Measurements from ENCODE around the gene BATF2. TPM values are rescaled to one million over a fixed set of nuclear protein-coding genes. Genes with fewer than 3 reads are reported as not detected.
A peak's percentile ranks its signal among the peaks of the same experiment; 100 is the strongest.
"Not testable (repeated sequence)": the region's sequence is repeated elsewhere in the genome, so short reads cannot be mapped to it uniquely, and the experiment has no call there.

BATF2 gene
- total and polyA plus RNA-seq, 4 donors: 1.4 to 3.6 (median 2.2) TPM

DNA sequence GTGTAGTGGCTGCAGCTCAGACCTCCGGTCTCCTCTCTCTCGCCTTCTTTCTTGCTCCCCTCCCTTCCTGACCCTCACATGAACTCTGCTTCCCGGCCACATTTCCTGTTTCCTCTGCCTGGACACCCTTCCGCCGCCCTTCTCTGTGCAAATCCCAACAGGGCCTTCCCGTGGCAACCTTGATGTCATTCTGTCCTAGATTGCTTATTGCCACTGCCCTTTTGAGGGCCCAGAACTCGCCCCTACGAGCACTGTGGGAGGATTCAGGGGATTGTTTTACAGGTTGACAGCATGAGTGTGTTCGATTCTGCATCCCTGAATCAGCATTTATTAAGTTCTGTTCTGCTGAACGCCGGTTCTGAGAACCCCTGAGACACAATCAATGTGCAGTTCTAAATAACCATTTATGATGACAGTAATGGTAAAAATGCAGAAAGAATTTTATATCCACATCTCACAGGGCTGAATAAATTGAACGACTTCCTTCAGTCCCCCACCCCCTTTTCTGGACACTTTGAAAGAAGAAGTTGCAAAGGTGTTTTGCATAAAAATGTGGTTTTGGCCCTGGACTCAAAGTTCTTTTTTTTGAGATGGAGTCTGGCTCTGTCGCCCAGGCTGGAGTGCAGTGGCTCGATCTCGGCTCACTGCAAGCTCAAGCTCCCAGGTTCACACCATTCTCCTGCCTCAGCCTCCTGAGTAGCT is 6.4 kb downstream of the BATF2 start:
- Histone ChIP-seq H3K27ac (ENCODE audit: low read depth in 1 of 2, low read length in 2 of 2) (no peak overlapping the region), H3K4me3 (ENCODE audit: low read length in 2 of 2) (no peak overlapping the region), H3K4me1 (ENCODE audit: control insufficient read depth in 1 of 2, insufficient read depth in 2 of 2, low read length in 2 of 2) (no peaks in the 10 kb centered on the region), H3K9me3 (ENCODE audit: control insufficient read depth, low read length) (no peaks in the 10 kb centered on the region), H3K36me3 (ENCODE audit: control insufficient read depth in 1 of 2, insufficient read depth in 2 of 2, low read length in 1 of 2) (no peaks in the 10 kb centered on the region), H3K27me3 (ENCODE audit: control insufficient read depth in 1 of 2, insufficient read depth in 2 of 2, low read length in 1 of 2) (no peaks in the 10 kb centered on the region)
- ATAC-seq (ENCODE audit: low FRiP score): peak; percentile 63
- intact Hi-C loops (cut with DNase I): loop anchor here (10.0 kb wide), 1 partner anchor 146 kb away; the partner anchor contains the start of gene CDC42BPG (in 2 of the 2)
- WGBS, 2 donors: 70 to 71% methylated on average over 15 of the region's 15 CpGs
- DNase-seq: peak in 1 of 2 donors; percentile 67

DNA sequence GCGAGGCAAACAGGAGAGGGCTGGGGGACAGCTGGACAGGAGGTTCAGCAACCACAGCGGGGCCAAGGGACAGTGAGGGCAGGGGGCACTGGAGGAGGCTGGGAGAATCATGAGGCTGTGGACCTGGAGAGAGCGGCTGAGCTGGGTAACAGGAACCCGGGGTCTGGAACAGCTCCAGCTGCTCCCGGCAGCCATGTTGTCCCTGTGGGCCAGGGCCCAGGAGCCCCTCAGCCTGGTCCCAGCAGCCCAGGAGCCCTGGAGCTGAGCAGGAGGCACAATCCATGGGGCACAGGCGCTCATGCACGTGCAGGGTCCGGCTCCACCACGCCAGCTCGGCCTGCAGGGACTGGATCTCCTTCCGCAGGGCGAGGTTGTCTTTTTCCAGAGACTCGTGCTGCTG is 7.4 kb downstream of the BATF2 start:
- WGBS, 2 donors: 75 to 79% methylated on average over 13 of the region's 13 CpGs
- DNase-seq: no peak
- no peaks in the 10 kb centered on the region for H3K9me3 ChIP-seq (ENCODE audit: control insufficient read depth, low read length)
- H3K27me3 ChIP-seq (ENCODE audit: control insufficient read depth in 1 of 2, insufficient read depth in 2 of 2, low read length in 1 of 2): no peaks in the 10 kb centered on the region
- no peak for ATAC-seq (ENCODE audit: low FRiP score)
- no peak overlapping the region for H3K27ac ChIP-seq (ENCODE audit: low read depth in 1 of 2, low read length in 2 of 2)
- no peaks in the 10 kb centered on the region for H3K36me3 ChIP-seq (ENCODE audit: control insufficient read depth in 1 of 2, insufficient read depth in 2 of 2, low read length in 1 of 2)
- no peak overlapping the region for H3K4me3 ChIP-seq (ENCODE audit: low read length in 2 of 2)
- no peaks in the 10 kb centered on the region for H3K4me1 ChIP-seq (ENCODE audit: control insufficient read depth in 1 of 2, insufficient read depth in 2 of 2, low read length in 2 of 2)
- intact Hi-C loops (cut with DNase I): loop anchor here in 1 of 2 donors (5.0 kb wide), 1 partner anchor 507 kb away; no protein-coding TSS in a partner anchor

DNA sequence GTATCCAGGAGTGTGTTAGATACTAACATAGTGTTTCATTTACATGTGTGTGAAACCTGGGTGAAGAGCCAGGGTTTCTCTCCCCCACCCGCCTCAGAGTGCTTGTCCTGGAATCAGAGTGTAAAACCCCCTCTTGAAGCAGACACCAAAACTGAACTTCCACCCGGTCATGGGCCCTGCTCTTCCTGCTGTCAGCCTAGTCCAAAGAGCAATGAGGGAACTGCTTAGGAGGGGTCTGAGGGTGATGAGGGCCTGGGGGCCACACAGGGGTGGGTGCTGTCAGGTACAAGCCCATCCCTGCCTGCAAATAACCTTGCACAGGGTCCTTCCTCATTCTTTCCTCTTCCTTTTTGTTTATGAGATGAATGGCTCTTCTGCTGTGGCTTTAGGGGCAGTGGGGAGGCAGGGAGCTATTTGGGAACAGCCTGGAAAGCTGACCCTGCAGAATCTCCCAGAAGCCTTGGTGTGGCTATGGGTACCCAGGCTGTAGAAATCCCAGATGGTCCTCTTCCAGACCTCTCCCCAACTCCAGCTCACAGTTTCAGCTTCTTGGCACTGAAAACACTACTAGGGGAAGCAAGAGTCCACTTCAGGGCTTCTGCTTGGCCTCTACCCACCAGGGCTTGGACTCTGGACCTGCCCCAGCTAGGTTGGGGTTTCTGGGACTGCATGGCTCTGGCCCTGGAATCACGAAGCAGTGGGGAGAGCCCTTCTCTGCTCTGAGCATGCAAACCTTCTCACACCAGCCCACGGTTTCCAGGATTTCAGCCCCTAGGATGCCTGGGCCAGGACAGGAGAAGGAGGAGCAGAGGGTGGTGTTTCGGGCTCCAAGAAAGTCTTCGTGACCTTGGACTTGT is 8.5 kb downstream of the BATF2 start:
- Histone ChIP-seq H3K4me1 (ENCODE audit: control insufficient read depth in 1 of 2, insufficient read depth in 2 of 2, low read length in 2 of 2) (no peaks in the 10 kb centered on the region), H3K4me3 (ENCODE audit: low read length in 2 of 2) (no peak overlapping the region), H3K9me3 (ENCODE audit: control insufficient read depth, low read length) (no peaks in the 10 kb centered on the region), H3K27me3 (ENCODE audit: control insufficient read depth in 1 of 2, insufficient read depth in 2 of 2, low read length in 1 of 2) (no peaks in the 10 kb centered on the region), H3K36me3 (ENCODE audit: control insufficient read depth in 1 of 2, insufficient read depth in 2 of 2, low read length in 1 of 2) (no peaks in the 10 kb centered on the region), H3K27ac (ENCODE audit: low read depth in 1 of 2, low read length in 2 of 2) (no peak overlapping the region)
- no peak for ATAC-seq (ENCODE audit: low FRiP score)
- no peak for DNase-seq
- intact Hi-C loops (cut with DNase I): loop anchor here in 1 of 2 donors (5.0 kb wide), 1 partner anchor 506 kb away; no protein-coding TSS in a partner anchor
- 84% methylated on average over 6 of the region's 6 CpGs for WGBS, 2 donors

DNA sequence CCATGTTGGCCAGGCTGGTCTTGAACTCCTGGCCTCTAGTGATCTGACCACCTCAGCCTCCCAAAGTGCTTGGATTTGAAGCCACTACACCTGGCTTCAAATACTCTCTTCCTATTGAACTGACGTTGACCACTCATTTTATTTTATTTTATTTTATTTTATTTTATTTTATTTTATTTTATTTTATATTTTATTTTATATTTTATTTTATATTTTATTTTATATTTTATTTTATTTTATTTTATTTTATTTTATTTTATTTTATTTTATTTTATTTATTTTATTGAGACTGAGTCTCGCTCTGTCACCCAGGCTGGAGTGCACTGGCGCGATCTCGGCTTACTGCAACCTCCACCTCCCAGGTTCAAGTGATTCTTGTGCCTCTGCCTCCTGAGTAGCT is 13.4 kb downstream of the BATF2 start:
- H3K9me3 ChIP-seq (ENCODE audit: control insufficient read depth, low read length); H3K4me1 ChIP-seq (ENCODE audit: control insufficient read depth in 1 of 2, insufficient read depth in 2 of 2, low read length in 2 of 2); H3K36me3 ChIP-seq (ENCODE audit: control insufficient read depth in 1 of 2, insufficient read depth in 2 of 2, low read length in 1 of 2); intact Hi-C loops (cut with DNase I); DNase-seq; H3K27ac ChIP-seq (ENCODE audit: low read depth in 1 of 2, low read length in 2 of 2); H3K4me3 ChIP-seq (ENCODE audit: low read length in 2 of 2); H3K27me3 ChIP-seq (ENCODE audit: control insufficient read depth in 1 of 2, insufficient read depth in 2 of 2, low read length in 1 of 2); ATAC-seq (ENCODE audit: low FRiP score): not testable (repeated sequence)
- 71 to 83% methylated on average over 4 to 5 of the region's 5 CpGs for WGBS, 2 donors

DNA sequence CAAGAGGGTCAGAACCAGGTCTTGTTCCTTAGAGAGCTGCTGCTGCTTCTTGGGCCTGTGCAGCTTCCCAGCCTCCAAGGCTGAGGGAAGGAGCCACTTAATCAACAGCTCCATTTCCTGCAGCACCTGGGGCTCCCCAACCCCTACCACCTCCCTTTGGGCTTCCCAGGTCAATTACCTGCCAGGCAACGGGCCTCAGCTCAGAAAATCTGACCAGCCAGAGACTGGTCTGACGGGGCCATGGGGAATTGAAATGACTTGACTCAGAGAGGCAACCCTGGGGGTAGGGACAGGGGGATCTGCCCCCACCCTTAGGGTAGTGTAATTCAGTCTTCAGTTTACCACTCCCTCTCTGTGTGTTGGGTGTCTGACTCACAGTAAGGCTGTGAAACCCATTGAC is 20.1 kb downstream of the BATF2 start:
- intact Hi-C loops (cut with DNase I): no loop called here
- 66 to 75% methylated on average over 2 of the region's 2 CpGs for WGBS, 2 donors
- DNase-seq (peak in 1 of 2 donors; percentile 25), ATAC-seq (ENCODE audit: low FRiP score) (no peak)
- Histone ChIP-seq H3K27ac (ENCODE audit: low read depth in 1 of 2, low read length in 2 of 2) (no peak overlapping the region), H3K4me1 (ENCODE audit: control insufficient read depth in 1 of 2, insufficient read depth in 2 of 2, low read length in 2 of 2) (no peaks in the 10 kb centered on the region), H3K4me3 (ENCODE audit: low read length in 2 of 2) (no peak overlapping the region), H3K9me3 (ENCODE audit: control insufficient read depth, low read length) (no peaks in the 10 kb centered on the region), H3K36me3 (ENCODE audit: control insufficient read depth in 1 of 2, insufficient read depth in 2 of 2, low read length in 1 of 2) (no peaks in the 10 kb centered on the region), H3K27me3 (ENCODE audit: control insufficient read depth in 1 of 2, insufficient read depth in 2 of 2, low read length in 1 of 2) (no peaks in the 10 kb centered on the region)

DNA sequence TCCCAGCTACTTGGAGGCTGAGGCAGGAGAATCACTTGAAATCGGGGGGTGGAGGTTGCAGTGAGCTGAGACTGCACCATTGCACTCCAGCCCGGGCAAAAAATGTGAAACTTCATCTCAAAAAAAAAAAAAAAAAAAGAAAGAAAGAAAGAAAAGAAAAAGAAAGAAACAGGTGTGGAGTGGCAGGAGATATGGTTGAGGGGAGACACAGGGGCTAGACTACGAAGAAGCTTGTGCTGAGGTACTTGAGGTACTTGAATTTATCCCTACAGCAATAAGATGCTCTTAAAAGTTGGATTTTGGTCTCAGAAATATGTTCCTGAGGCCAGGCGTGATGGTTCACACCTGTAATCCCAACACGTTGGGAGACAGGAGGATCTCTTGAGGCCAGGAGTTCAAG is 22.6 kb downstream of the BATF2 start:
- no peak overlapping the region for H3K27ac ChIP-seq (ENCODE audit: low read depth in 1 of 2, low read length in 2 of 2)
- no peaks in the 10 kb centered on the region for H3K4me1 ChIP-seq (ENCODE audit: control insufficient read depth in 1 of 2, insufficient read depth in 2 of 2, low read length in 2 of 2)
- H3K4me3 ChIP-seq (ENCODE audit: low read length in 2 of 2): no peak overlapping the region
- 80 to 81% methylated on average over 5 of the region's 5 CpGs for WGBS, 2 donors
- intact Hi-C loops (cut with DNase I): no loop called here
- no peaks in the 10 kb centered on the region for H3K36me3 ChIP-seq (ENCODE audit: control insufficient read depth in 1 of 2, insufficient read depth in 2 of 2, low read length in 1 of 2)
- ATAC-seq (ENCODE audit: low FRiP score) (no peak), DNase-seq (no peak)
- no peaks in the 10 kb centered on the region for H3K9me3 ChIP-seq (ENCODE audit: control insufficient read depth, low read length)
- no peaks in the 10 kb centered on the region for H3K27me3 ChIP-seq (ENCODE audit: control insufficient read depth in 1 of 2, insufficient read depth in 2 of 2, low read length in 1 of 2)

DNA sequence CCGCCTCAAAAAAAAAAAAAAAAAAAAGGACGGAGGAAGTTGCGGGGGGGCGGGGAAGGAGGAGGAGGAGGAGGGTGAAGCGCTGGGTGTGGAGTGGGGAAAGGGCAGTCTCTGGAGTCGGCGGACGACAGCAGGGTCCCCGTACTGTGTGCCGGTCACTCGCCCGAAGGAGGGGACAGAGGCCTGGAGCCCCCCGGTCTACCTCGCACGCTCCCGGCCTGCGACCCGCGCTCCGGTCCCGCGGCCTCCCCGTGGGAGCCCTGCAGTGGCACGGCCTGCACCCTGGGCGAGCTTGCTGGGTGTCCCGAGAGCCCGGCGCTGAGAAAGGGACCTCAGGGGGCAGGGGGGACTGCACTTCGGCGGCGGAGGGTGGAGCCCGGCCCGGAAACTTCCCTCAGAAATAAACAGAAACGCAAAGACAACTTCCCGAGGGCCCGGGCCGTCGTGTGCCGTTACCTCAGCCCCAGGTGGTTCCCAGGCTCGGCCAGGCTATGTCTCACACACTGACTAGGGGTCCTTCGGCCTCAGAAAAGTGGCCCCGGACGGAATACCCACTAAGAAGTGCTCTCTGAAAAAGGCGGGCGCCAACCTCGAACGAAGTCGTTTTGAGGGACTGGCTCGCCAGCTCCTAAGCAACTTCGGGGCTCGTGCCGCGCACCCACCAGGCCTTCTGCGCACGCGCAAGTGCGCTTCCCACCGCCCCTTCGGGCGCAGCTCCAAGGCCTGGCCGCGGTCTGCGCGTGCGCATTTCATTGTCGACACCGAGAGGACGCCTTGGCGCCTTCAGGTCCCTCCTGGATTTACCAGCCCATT is 25.1 kb downstream of the BATF2 start, which contains the start of gene MAJIN:
TSS of gene MAJIN (minus strand) at position 688 of the 813 bp plus-strand sequence. CDS start 12,703 bp downstream, outside the sequence.
- 13 to 18% methylated on average over 66 to 69 of the region's 69 CpGs for WGBS, 2 donors
- ATAC-seq (ENCODE audit: low FRiP score): peak; percentile 91
- intact Hi-C loops (cut with DNase I): no loop called here
- no peaks in the 10 kb centered on the region for H3K27me3 ChIP-seq (ENCODE audit: control insufficient read depth in 1 of 2, insufficient read depth in 2 of 2, low read length in 1 of 2)
- DNase-seq: peak; percentile 90 to 96
- no peaks in the 10 kb centered on the region for H3K36me3 ChIP-seq (ENCODE audit: control insufficient read depth in 1 of 2, insufficient read depth in 2 of 2, low read length in 1 of 2)
- H3K4me1 ChIP-seq (ENCODE audit: control insufficient read depth in 1 of 2, insufficient read depth in 2 of 2, low read length in 2 of 2): no peaks in the 10 kb centered on the region
- no peaks in the 10 kb centered on the region for H3K9me3 ChIP-seq (ENCODE audit: control insufficient read depth, low read length)
- no peak within 1 kb of the TSS for H3K4me3 ChIP-seq (ENCODE audit: low read length in 2 of 2)
- no peak within 1 kb of the TSS for H3K27ac ChIP-seq (ENCODE audit: low read depth in 1 of 2, low read length in 2 of 2)

DNA sequence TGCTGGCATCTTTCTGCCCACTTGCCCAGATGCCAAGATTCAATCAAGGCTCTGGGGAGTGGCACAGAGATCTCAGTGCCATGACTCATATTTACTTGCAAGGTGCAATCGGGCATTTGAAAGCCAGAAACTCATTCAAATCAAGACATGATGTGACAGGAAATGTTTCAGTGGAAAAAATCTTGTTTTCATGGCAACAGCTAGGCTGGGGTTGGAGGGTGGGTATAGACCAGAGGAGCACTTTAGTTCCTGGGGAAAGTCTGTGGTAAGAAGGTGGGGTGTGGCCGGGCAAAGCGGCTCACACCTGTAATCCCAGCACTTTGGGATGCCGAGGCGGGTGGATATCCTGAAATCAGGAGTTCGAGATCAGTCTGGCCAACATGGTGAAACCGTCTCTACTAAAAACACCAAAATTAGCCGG is 26.0 kb downstream of the BATF2 start:
- H3K4me3 ChIP-seq (ENCODE audit: low read length in 2 of 2): no peak overlapping the region
- H3K9me3 ChIP-seq (ENCODE audit: control insufficient read depth, low read length): no peaks in the 10 kb centered on the region
- no peaks in the 10 kb centered on the region for H3K27me3 ChIP-seq (ENCODE audit: control insufficient read depth in 1 of 2, insufficient read depth in 2 of 2, low read length in 1 of 2)
- 83 to 85% methylated on average over 8 of the region's 8 CpGs for WGBS, 2 donors
- H3K36me3 ChIP-seq (ENCODE audit: control insufficient read depth in 1 of 2, insufficient read depth in 2 of 2, low read length in 1 of 2): no peaks in the 10 kb centered on the region
- no peak overlapping the region for H3K27ac ChIP-seq (ENCODE audit: low read depth in 1 of 2, low read length in 2 of 2)
- intact Hi-C loops (cut with DNase I): no loop called here
- no peak for ATAC-seq (ENCODE audit: low FRiP score)
- no peaks in the 10 kb centered on the region for H3K4me1 ChIP-seq (ENCODE audit: control insufficient read depth in 1 of 2, insufficient read depth in 2 of 2, low read length in 2 of 2)
- no peak for DNase-seq

Data from aorta (tissue), 5 donors.